ENCODE data around the gene KCNMA1.

Gene KCNMA1

DNA sequence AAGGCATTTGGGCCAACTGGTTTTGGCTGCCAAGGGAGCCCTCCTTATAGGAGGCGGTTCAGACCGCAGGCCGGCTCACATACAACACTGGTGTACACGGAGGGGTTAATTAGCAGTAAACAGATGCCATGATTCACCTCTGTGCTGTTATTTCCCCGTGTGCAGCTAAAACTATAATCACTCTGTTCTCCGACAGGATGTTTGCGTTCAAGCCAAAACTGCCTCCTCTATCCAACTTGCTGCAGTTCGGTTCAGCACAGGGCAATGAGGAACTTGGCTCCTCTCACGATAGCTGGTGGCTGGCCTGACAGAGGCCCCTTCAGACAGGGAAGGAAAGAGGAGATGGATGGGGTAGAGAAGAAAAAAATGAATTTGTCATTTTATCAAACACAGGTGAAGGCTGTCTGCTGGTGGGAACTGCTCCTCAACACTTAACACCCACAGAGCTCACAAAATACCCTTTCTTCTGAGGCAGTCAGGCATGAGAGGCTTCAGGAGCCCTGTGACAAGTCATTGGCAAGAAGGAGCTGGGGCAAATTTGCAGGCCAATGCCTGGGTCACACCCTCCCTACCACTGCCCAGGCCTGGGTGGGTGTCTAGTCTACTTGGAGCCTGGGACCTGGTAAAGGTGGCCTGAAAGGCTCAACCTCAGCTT lies 24.0 kb downstream of the KCNMA1 start:
- no peak overlapping the region for H3K23ac ChIP-seq (ENCODE audit: low read depth, low read length, poor library complexity)
- H3K18ac ChIP-seq (ENCODE audit: low read length) = no peak overlapping the region
- DNase-seq (ENCODE audit: low spot score) = no peak
- H3K4me2 ChIP-seq (ENCODE audit: insufficient read depth, low read length, poor library complexity, severe bottlenecking) = no peak overlapping the region
- H2BK120ac ChIP-seq (ENCODE audit: low read depth, low read length) = no peak overlapping the region
- no peak overlapping the region for H3K14ac ChIP-seq (ENCODE audit: low read length)
- H3K27ac ChIP-seq (replicated peaks; ENCODE audit: low read length) = no peak overlapping the region
- H2AK5ac ChIP-seq (ENCODE audit: low read depth, low read length) = no peak overlapping the region
- H3K4me1 ChIP-seq (ENCODE audit: control insufficient read depth in 2 of 2, insufficient read depth in 1 of 2, low read depth in 1 of 2, low read length in 2 of 2) = peaks cover 0 to 9% of the 10 kb centered on the region in 2 donors
- H2BK15ac ChIP-seq (ENCODE audit: low read length) = no peak overlapping the region
- no peaks in the 10 kb centered on the region for H3K79me1 ChIP-seq (ENCODE audit: low read depth, low read length)
- no peak overlapping the region for H3K4ac ChIP-seq (ENCODE audit: low read length)
- H3K9ac ChIP-seq (ENCODE audit: low read depth, low read length, poor library complexity) = no peak overlapping the region
- H2BK5ac ChIP-seq (ENCODE audit: low read length) = no peak overlapping the region
- no peaks in the 10 kb centered on the region for H3K27me3 ChIP-seq (ENCODE audit: control insufficient read depth in 3 of 3, insufficient read depth in 3 of 3, low read depth in 1 of 3, low read length in 3 of 3)
- no CpG with 5 or more reads among the region's 9 CpGs for whole genome bisulfite sequencing, 2 donors (ENCODE audit: extremely low coverage in 2 of 2, insufficient read length in 2 of 2, insufficient replicate concordance in 1 of 2)
- no peak overlapping the region for H2AFZ ChIP-seq (ENCODE audit: low read length)
- H4K8ac ChIP-seq (ENCODE audit: low read depth, low read length) = no peak overlapping the region
- H3K4me3 ChIP-seq (ENCODE audit: low read length in 2 of 2) = no peak overlapping the region
- no peak overlapping the region for H2BK12ac ChIP-seq (ENCODE audit: low read length)
- H3K9me3 ChIP-seq (replicated peaks in 1 of 2; ENCODE audit: control insufficient read depth in 2 of 2, insufficient read depth in 1 of 2, low read depth in 1 of 2, low read length in 2 of 2) = no peaks in the 10 kb centered on the region
- H4K91ac ChIP-seq (ENCODE audit: low read depth, low read length, poor library complexity) = no peak overlapping the region
- no peaks in the 10 kb centered on the region for H3K36me3 ChIP-seq (replicated peaks in 1 of 2; ENCODE audit: control insufficient read depth in 2 of 2, insufficient read depth in 2 of 2, low read length in 2 of 2)

DNA sequence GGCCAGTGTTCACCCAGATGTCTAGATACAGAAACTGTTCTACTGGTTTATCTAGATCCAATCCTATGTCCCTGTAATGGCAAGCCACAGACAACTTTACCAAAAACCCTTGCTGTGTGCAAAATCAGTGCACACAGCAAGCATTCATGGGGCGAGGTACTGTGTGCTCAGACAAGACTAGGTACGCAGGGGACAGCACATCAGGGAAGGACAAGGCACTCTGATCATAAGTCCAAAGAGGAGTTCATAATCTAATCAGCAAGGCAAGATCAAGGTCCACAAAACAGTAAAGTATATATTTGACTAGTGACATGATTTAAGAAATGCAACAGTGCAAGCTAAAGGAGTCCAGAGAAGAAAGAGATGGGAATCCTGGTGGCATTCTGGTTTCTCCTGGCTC lies 25.9 kb downstream of the KCNMA1 start:
- Histone ChIP-seq H3K79me1 (ENCODE audit: low read depth, low read length) (no peaks in the 10 kb centered on the region), H3K9ac (ENCODE audit: low read depth, low read length, poor library complexity) (no peak overlapping the region), H3K4ac (ENCODE audit: low read length) (no peak overlapping the region), H2AK5ac (ENCODE audit: low read depth, low read length) (no peak overlapping the region), H3K18ac (ENCODE audit: low read length) (no peak overlapping the region), H3K4me1 (ENCODE audit: control insufficient read depth in 2 of 2, insufficient read depth in 1 of 2, low read depth in 1 of 2, low read length in 2 of 2) (peaks cover 0 to 9% of the 10 kb centered on the region in 2 donors), H2BK120ac (ENCODE audit: low read depth, low read length) (no peak overlapping the region), H4K91ac (ENCODE audit: low read depth, low read length, poor library complexity) (no peak overlapping the region), H3K14ac (ENCODE audit: low read length) (no peak overlapping the region), H3K4me2 (ENCODE audit: insufficient read depth, low read length, poor library complexity, severe bottlenecking) (no peak overlapping the region), H2BK5ac (ENCODE audit: low read length) (no peak overlapping the region), H4K8ac (ENCODE audit: low read depth, low read length) (no peak overlapping the region), H2BK15ac (ENCODE audit: low read length) (no peak overlapping the region), H3K4me3 (ENCODE audit: low read length in 2 of 2) (no peak overlapping the region), H3K27ac (replicated peaks; ENCODE audit: low read length) (no peak overlapping the region), H3K27me3 (ENCODE audit: control insufficient read depth in 3 of 3, insufficient read depth in 3 of 3, low read depth in 1 of 3, low read length in 3 of 3) (no peaks in the 10 kb centered on the region), H2AFZ (ENCODE audit: low read length) (no peak overlapping the region), H2BK12ac (ENCODE audit: low read length) (no peak overlapping the region), H3K23ac (ENCODE audit: low read depth, low read length, poor library complexity) (no peak overlapping the region), H3K9me3 (replicated peaks in 1 of 2; ENCODE audit: control insufficient read depth in 2 of 2, insufficient read depth in 1 of 2, low read depth in 1 of 2, low read length in 2 of 2) (no peaks in the 10 kb centered on the region), H3K36me3 (replicated peaks in 1 of 2; ENCODE audit: control insufficient read depth in 2 of 2, insufficient read depth in 2 of 2, low read length in 2 of 2) (no peaks in the 10 kb centered on the region)
- DNase-seq (ENCODE audit: low spot score) = no peak
- WGBS, 2 donors (ENCODE audit: extremely low coverage in 2 of 2, insufficient read length in 2 of 2, insufficient replicate concordance in 1 of 2) = no CpG with 5 or more reads among the region's 2 CpGs

DNA sequence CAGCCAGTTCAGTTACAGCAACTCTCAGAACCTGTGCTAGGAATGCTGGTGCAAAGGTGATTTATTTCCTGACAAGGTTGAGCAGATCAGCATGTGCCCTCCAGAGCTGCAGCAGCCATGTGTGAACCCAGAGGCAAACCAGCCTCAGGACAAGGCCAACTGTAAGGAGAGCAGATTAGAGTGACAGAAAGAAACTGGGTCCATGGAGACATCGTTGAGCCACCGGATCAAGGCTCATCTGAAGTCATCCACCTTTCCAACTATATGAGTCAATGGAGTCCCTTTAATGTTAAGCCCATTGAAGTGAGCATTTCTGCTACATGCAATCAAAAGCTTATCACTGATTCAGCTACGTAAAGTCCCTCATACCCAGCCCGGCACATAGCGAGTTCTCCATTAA lies 26.4 kb downstream of the KCNMA1 start:
- WGBS, 2 donors (ENCODE audit: extremely low coverage in 2 of 2, insufficient read length in 2 of 2, insufficient replicate concordance in 1 of 2) = no CpG with 5 or more reads among the region's 5 CpGs
- no peaks in the 10 kb centered on the region for H3K36me3 ChIP-seq (replicated peaks in 1 of 2; ENCODE audit: control insufficient read depth in 2 of 2, insufficient read depth in 2 of 2, low read length in 2 of 2)
- no peak overlapping the region for H3K18ac ChIP-seq (ENCODE audit: low read length)
- H2BK120ac ChIP-seq (ENCODE audit: low read depth, low read length) = no peak overlapping the region
- no peak overlapping the region for H2BK12ac ChIP-seq (ENCODE audit: low read length)
- no peak overlapping the region for H2AK5ac ChIP-seq (ENCODE audit: low read depth, low read length)
- no peaks in the 10 kb centered on the region for H3K9me3 ChIP-seq (replicated peaks in 1 of 2; ENCODE audit: control insufficient read depth in 2 of 2, insufficient read depth in 1 of 2, low read depth in 1 of 2, low read length in 2 of 2)
- H3K9ac ChIP-seq (ENCODE audit: low read depth, low read length, poor library complexity) = no peak overlapping the region
- H3K27ac ChIP-seq (replicated peaks; ENCODE audit: low read length) = no peak overlapping the region
- H3K79me1 ChIP-seq (ENCODE audit: low read depth, low read length) = no peaks in the 10 kb centered on the region
- no peak overlapping the region for H3K4me3 ChIP-seq (ENCODE audit: low read length in 2 of 2)
- H3K23ac ChIP-seq (ENCODE audit: low read depth, low read length, poor library complexity) = no peak overlapping the region
- H3K27me3 ChIP-seq (ENCODE audit: control insufficient read depth in 3 of 3, insufficient read depth in 3 of 3, low read depth in 1 of 3, low read length in 3 of 3) = no peaks in the 10 kb centered on the region
- H3K4ac ChIP-seq (ENCODE audit: low read length) = no peak overlapping the region
- no peak overlapping the region for H3K14ac ChIP-seq (ENCODE audit: low read length)
- H2AFZ ChIP-seq (ENCODE audit: low read length) = no peak overlapping the region
- no peak overlapping the region for H4K8ac ChIP-seq (ENCODE audit: low read depth, low read length)
- no peak overlapping the region for H2BK5ac ChIP-seq (ENCODE audit: low read length)
- H4K91ac ChIP-seq (ENCODE audit: low read depth, low read length, poor library complexity) = no peak overlapping the region
- H3K4me2 ChIP-seq (ENCODE audit: insufficient read depth, low read length, poor library complexity, severe bottlenecking) = no peak overlapping the region
- H3K4me1 ChIP-seq (ENCODE audit: control insufficient read depth in 2 of 2, insufficient read depth in 1 of 2, low read depth in 1 of 2, low read length in 2 of 2) = peaks cover 0 to 9% of the 10 kb centered on the region in 2 donors
- H2BK15ac ChIP-seq (ENCODE audit: low read length) = no peak overlapping the region
- DNase-seq (ENCODE audit: low spot score) = no peak

DNA sequence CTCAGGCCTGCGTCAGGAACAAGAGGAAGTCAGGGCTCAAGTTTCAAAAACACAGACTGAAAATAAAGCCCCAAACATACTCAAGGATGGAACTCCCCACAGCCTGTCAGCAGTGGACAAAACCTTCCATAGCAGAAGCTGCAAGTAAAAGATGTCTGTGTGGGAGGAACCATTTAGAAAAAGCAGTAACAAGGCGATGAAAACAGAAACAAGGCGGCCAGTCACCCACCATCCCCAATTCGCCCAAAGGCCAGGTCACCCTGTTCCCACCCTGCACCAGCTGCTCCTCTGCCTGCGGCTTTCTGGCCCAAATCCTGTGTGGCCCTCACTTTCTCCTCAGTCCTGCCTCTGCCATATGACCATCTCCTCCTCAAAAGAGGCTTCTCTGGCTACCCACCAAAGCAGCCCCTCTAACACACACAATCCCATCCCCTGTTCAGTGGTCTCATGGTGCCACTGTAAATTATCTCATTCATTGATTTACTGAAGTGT lies 27.8 kb downstream of the KCNMA1 start:
- no peak overlapping the region for H3K4me2 ChIP-seq (ENCODE audit: insufficient read depth, low read length, poor library complexity, severe bottlenecking)
- DNase-seq (ENCODE audit: low spot score) = no peak
- H2AFZ ChIP-seq (ENCODE audit: low read length) = no peak overlapping the region
- H4K91ac ChIP-seq (ENCODE audit: low read depth, low read length, poor library complexity) = no peak overlapping the region
- H3K14ac ChIP-seq (ENCODE audit: low read length) = no peak overlapping the region
- H3K9ac ChIP-seq (ENCODE audit: low read depth, low read length, poor library complexity) = no peak overlapping the region
- H3K23ac ChIP-seq (ENCODE audit: low read depth, low read length, poor library complexity) = no peak overlapping the region
- H3K79me1 ChIP-seq (ENCODE audit: low read depth, low read length) = no peaks in the 10 kb centered on the region
- no peak overlapping the region for H2BK5ac ChIP-seq (ENCODE audit: low read length)
- H2AK5ac ChIP-seq (ENCODE audit: low read depth, low read length) = no peak overlapping the region
- no peak overlapping the region for H2BK12ac ChIP-seq (ENCODE audit: low read length)
- no peak overlapping the region for H3K4me3 ChIP-seq (ENCODE audit: low read length in 2 of 2)
- peaks cover 0 to 9% of the 10 kb centered on the region in 2 donors for H3K4me1 ChIP-seq (ENCODE audit: control insufficient read depth in 2 of 2, insufficient read depth in 1 of 2, low read depth in 1 of 2, low read length in 2 of 2)
- no peak overlapping the region for H2BK120ac ChIP-seq (ENCODE audit: low read depth, low read length)
- WGBS, 2 donors (ENCODE audit: extremely low coverage in 2 of 2, insufficient read length in 2 of 2, insufficient replicate concordance in 1 of 2) = no CpG with 5 or more reads among the region's 5 CpGs
- H3K27me3 ChIP-seq (ENCODE audit: control insufficient read depth in 3 of 3, insufficient read depth in 3 of 3, low read depth in 1 of 3, low read length in 3 of 3) = peaks cover 0 to 5% (median 0%) of the 10 kb centered on the region in 3 experiments
- H3K27ac ChIP-seq (replicated peaks; ENCODE audit: low read length) = no peak overlapping the region
- no peak overlapping the region for H3K4ac ChIP-seq (ENCODE audit: low read length)
- no peaks in the 10 kb centered on the region for H3K36me3 ChIP-seq (replicated peaks in 1 of 2; ENCODE audit: control insufficient read depth in 2 of 2, insufficient read depth in 2 of 2, low read length in 2 of 2)
- no peaks in the 10 kb centered on the region for H3K9me3 ChIP-seq (replicated peaks in 1 of 2; ENCODE audit: control insufficient read depth in 2 of 2, insufficient read depth in 1 of 2, low read depth in 1 of 2, low read length in 2 of 2)
- peak overlapping the region; percentile 32 for H2BK15ac ChIP-seq (ENCODE audit: low read length)
- H3K18ac ChIP-seq (ENCODE audit: low read length) = no peak overlapping the region
- H4K8ac ChIP-seq (ENCODE audit: low read depth, low read length) = no peak overlapping the region

All from neuronal stem cell (in vitro differentiated cells).